Peyer's patch (tissue), 4 donors: ENCODE results near the gene RPE. TPM values are rescaled to one million over a fixed set of nuclear protein-coding genes. Genes with fewer than 3 reads are reported as not detected.

Experiments
- DNase-seq, 3 donors: peaks; one replicate each; pipeline ENCODE4 v3.0.0-alpha.2; 2017 to 2019
- H3K27ac ChIP-seq, 4 donors: fragments of 200-600 bp; sonication (generic); one replicate each; pipeline ENCODE4 v1.5.1; 2016 to 2019
- H3K27me3 ChIP-seq, 2 donors: fragments of 200-600 bp; sonication (generic); one replicate each; pipeline ENCODE4 v1.5.1; 2019
- H3K36me3 ChIP-seq, 3 donors: fragments of 200-600 bp; sonication (generic); one replicate each; pipeline ENCODE4 v1.5.1; 2016 to 2019
- H3K4me1 ChIP-seq, 4 donors: fragments of 200-600 bp; sonication (generic); one replicate each; pipeline ENCODE4 v1.5.1; 2016 to 2019
- H3K4me3 ChIP-seq, 4 donors: fragments of 200-600 bp; sonication (generic); 1 replicate in 3 of 4; 2 replicates in 1 of 4; pipeline ENCODE4 v1.5.1; 2016 to 2019; ENCODE audit warnings: mild to moderate bottlenecking in 1 of 4
- H3K9me3 ChIP-seq, 4 donors: fragments of 200-600 bp; sonication (generic); one replicate each; pipeline ENCODE4 v1.5.1; 2016 to 2019; ENCODE audit warnings: mild to moderate bottlenecking in 1 of 4
- CTCF ChIP-seq, 6 experiments: fragments of 450-650 bp in 4 of 6; fragments of 200-600 bp in 2 of 6; sonication (generic) in 1 of 6; IDR thresholded peaks; one replicate each; pipeline ENCODE4 v1.5.1; 2017 to 2019; ENCODE audit warnings: antibody characterized with exemption in 6 of 6, mild to moderate bottlenecking in 3 of 6, moderate library complexity in 1 of 6
- POLR2A ChIP-seq, 2 donors: fragments of 450-650 bp; IDR thresholded peaks; one replicate each; pipeline ENCODE4 v1.5.1; 2017; ENCODE audit warnings: antibody characterized with exemption in 2 of 2, mild to moderate bottlenecking in 2 of 2, moderate library complexity in 2 of 2
- total RNA-seq, 4 donors: library from RNA; depleted of rRNA; stranded (reverse); fragments of >200 nt; gene quantifications; one replicate each; pipeline ENCODE4 v1.1.0, GENCODE V29; 2016

Gene RPE
- total RNA-seq, 4 donors from 2014 or later, result 20.8 to 46.1 (median 35.5) TPM

- no peak for DNase-seq
- no peak for TF ChIP-seq CTCF (IDR thresholded peaks at IDR 0.05)
- no peak for TF ChIP-seq POLR2A (IDR thresholded peaks at IDR 0.05)
- Histone ChIP-seq H3K36me3 (peaks cover 0 to 32% (median 0%) of the 10 kb centered on the region in 3 donors), H3K27ac (no peak overlapping the region), H3K9me3 (no peaks in the 10 kb centered on the region), H3K27me3 (no peaks in the 10 kb centered on the region), H3K4me1 (no peaks in the 10 kb centered on the region), H3K4me3 (no peak overlapping the region)
Measured at GRCh38 chr2:210027608-210028007, 25.2 kb downstream of the RPE start.

- DNase-seq, result no peak
- H3K36me3 ChIP-seq, result peaks cover 0 to 26% (median 0%) of the 10 kb centered on the region in 3 donors
Measured at GRCh38 chr2:210028178-210028577, 25.7 kb downstream of the RPE start.

DNA sequence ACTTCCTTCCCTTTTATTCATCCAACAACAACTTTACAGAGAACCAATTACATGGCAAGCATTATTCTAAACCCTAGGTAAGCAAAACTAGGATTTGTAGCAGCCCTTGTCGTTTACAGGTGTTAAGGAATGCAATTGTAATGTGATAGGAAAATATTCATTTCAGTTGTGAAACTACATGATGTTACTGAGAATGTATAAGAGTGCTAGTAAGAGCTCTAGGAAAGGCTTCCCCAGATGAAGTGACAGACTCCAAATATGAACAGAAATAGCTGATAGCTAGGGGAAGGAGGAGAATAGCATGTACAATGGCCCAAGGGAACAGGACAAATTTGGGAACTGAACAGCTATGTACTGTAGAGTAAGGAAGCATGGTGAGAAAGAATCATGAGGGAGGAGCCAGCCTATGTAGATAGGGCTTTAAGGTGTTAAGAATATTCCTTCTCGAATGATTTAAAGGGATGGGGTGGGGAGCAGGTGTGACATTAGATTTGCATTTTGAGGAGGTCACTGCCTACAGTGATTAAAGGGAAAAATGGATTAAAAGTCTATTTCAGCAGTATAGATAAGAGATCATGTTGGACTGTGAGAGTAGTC, 31.7 kb downstream of the RPE start:
- Histone ChIP-seq H3K4me3 (no peak overlapping the region), H3K27me3 (no peaks in the 10 kb centered on the region)

More at GRCh38 chr2:210028178-210028577, 25.7 kb downstream of the RPE start:
- no peaks in the 10 kb centered on the region for H3K4me1 ChIP-seq
- no peak overlapping the region for H3K27ac ChIP-seq
- H3K9me3 ChIP-seq, result no peaks in the 10 kb centered on the region
- TF ChIP-seq CTCF (IDR thresholded peaks at IDR 0.05) (no peak), POLR2A (IDR thresholded peaks at IDR 0.05) (no peak)
- no peak overlapping the region for H3K4me3 ChIP-seq
- no peaks in the 10 kb centered on the region for H3K27me3 ChIP-seq

GRCh38 chr2:210035679-210036078, 33.2 kb downstream of the RPE start:
- H3K4me1 ChIP-seq, result no peaks in the 10 kb centered on the region
- no peaks in the 10 kb centered on the region for H3K36me3 ChIP-seq
- no peak overlapping the region for H3K4me3 ChIP-seq
- no peak overlapping the region for H3K27ac ChIP-seq
- no peaks in the 10 kb centered on the region for H3K9me3 ChIP-seq
- no peak for DNase-seq
- TF ChIP-seq POLR2A (IDR thresholded peaks at IDR 0.05) (no peak), CTCF (IDR thresholded peaks at IDR 0.05) (no peak)
- H3K27me3 ChIP-seq, result no peaks in the 10 kb centered on the region

More for the DNA sequence above, 31.7 kb downstream of the RPE start:
- H3K36me3 ChIP-seq, result no peaks in the 10 kb centered on the region
- TF ChIP-seq CTCF (IDR thresholded peaks at IDR 0.05), result no peak
- TF ChIP-seq POLR2A (IDR thresholded peaks at IDR 0.05), result no peak
- DNase-seq, result no peak
- no peaks in the 10 kb centered on the region for H3K9me3 ChIP-seq
- H3K27ac ChIP-seq, result no peak overlapping the region
- H3K4me1 ChIP-seq, result no peaks in the 10 kb centered on the region

GRCh38 chr2:210038078-210038477, 35.6 kb downstream of the RPE start:
- H3K27me3 ChIP-seq, result no peaks in the 10 kb centered on the region
- no peak overlapping the region for H3K27ac ChIP-seq
- DNase-seq, result no peak
- no peak for TF ChIP-seq CTCF (IDR thresholded peaks at IDR 0.05)
- TF ChIP-seq POLR2A (IDR thresholded peaks at IDR 0.05), result no peak
- H3K36me3 ChIP-seq, result no peaks in the 10 kb centered on the region
- no peaks in the 10 kb centered on the region for H3K4me1 ChIP-seq
- H3K4me3 ChIP-seq, result no peak overlapping the region
- H3K9me3 ChIP-seq, result no peaks in the 10 kb centered on the region
